ENCODE data around the gene TMEM239.

Gene TMEM239

GRCh38 chr20:2851086-2851485 is 34.9 kb downstream of the TMEM239 start:
- DNase-seq (ENCODE audit: low spot score): no peak

GRCh38 chr20:2858591-2858990 is 42.4 kb downstream of the TMEM239 start:
- DNase-seq (ENCODE audit: low spot score): no peak

GRCh38 chr20:2859330-2860121 is 43.4 kb downstream of the TMEM239 start:
- no peak for DNase-seq (ENCODE audit: low spot score)

GRCh38 chr20:2864626-2865025 is 48.5 kb downstream of the TMEM239 start:
- DNase-seq (ENCODE audit: low spot score): no peak

- DNase-seq (ENCODE audit: low spot score): no peak
Measured at GRCh38 chr20:2865101-2865500, 48.9 kb downstream of the TMEM239 start.

- no peak for DNase-seq (ENCODE audit: low spot score)
Measured at GRCh38 chr20:2865630-2866029, 49.5 kb downstream of the TMEM239 start.

GRCh38 chr20:2866236-2866635 is 50.1 kb downstream of the TMEM239 start:
- no peak for DNase-seq (ENCODE audit: low spot score)

GRCh38 chr20:2867081-2867864 is 51.1 kb downstream of the TMEM239 start:
- no peak for DNase-seq (ENCODE audit: low spot score)
